Adrenal gland (tissue), 12 donors: ENCODE data around the gene NT5C3A. TPM values are rescaled to one million over a fixed set of nuclear protein-coding genes. Genes with fewer than 3 reads are reported as not detected.
"Not testable (repeated sequence)": the region's sequence is repeated elsewhere in the genome, so short reads cannot be mapped to it uniquely, and the experiment has no call there.

Source experiments
- DNase-seq, 7 donors: peaks; one replicate each; pipeline ENCODE4 v3.0.0-alpha.2; 2019 to 2020
- H3K27ac ChIP-seq, 5 donors: fragments of 200-600 bp; sonication (generic) in 4 of 5; 1 replicate in 3 of 5; 2 replicates in 2 of 5; pipeline versions ENCODE4 v1.5.1 to v1.8.0; 2016 to 2020; ENCODE audit warnings: mild to moderate bottlenecking in 1 of 5
- H3K27me3 ChIP-seq: fragments of 200-600 bp; 2 replicates; pipeline ENCODE4 v1.8.0; 2021
- H3K36me3 ChIP-seq, 2 donors: fragments of 200-600 bp; replicated peaks in 1 of 2; 1 replicate in 1 of 2; 2 replicates in 1 of 2; pipeline versions ENCODE4 v1.5.1 to v1.8.0; 2018 to 2022
- H3K4me1 ChIP-seq, 2 donors: fragments of 200-600 bp; replicated peaks in 1 of 2; 1 replicate in 1 of 2; 2 replicates in 1 of 2; pipeline versions ENCODE4 v1.5.1 to v1.8.0; 2018 to 2021
- H3K4me3 ChIP-seq, 4 donors: fragments of 200-600 bp; sonication (generic) in 3 of 4; one replicate each; pipeline ENCODE4 v1.5.1; 2016 to 2018
- H3K9me3 ChIP-seq, 3 donors: fragments of 200-600 bp; sonication (generic) in 1 of 3; replicated peaks in 1 of 3; 1 replicate in 2 of 3; 2 replicates in 1 of 3; pipeline versions ENCODE4 v1.5.1 to v1.8.0; 2016 to 2021
- CTCF ChIP-seq, 6 experiments: fragments of 450-650 bp in 4 of 6; fragments of 200-600 bp in 2 of 6; sonication (generic) in 1 of 6; IDR thresholded peaks; 1 replicate in 5 of 6; 2 replicates in 1 of 6; pipeline versions ENCODE4 v1.5.1 to v1.8.0; 2016 to 2021; ENCODE audit warnings: antibody characterized with exemption in 6 of 6, mild to moderate bottlenecking in 2 of 6, moderate library complexity in 1 of 6
- WGBS, 4 donors: extraction: QIAGEN DNeasy Blood & Tissue Kit in 2 of 4; methylation state at CpG; one replicate each; pipeline versions ENCODE4 v1.1.5 to v1.1.7; 2013 to 2017; 5-methylcytosine and 5-hydroxymethylcytosine counted together
- intact Hi-C, 2 donors: fragments of 100-400 bp; cut with DNase I; formaldehyde crosslinking; loops; one replicate each; pipeline versions ENCODE4 v1.14.1 to v1.15.0; 2022 to 2023
- polyA plus RNA-seq, 3 donors: library from polyadenylated mRNA; stranded (reverse); fragments of 200-250 nt in 2 of 3; fragments of 350-450 nt in 1 of 3; fragmentation: Illumina TruSeq in 1 of 3; extraction: RNeasy Lipid Tissue Mini Kit (QIAGEN cat#74804) in 1 of 3; gene quantifications; one replicate each; pipeline ENCODE4 v1.2.3, GENCODE V29; 2013 to 2014
- small RNA-seq, 2 donors: library from RNA; depleted of rRNA; stranded (forward); fragments of <200 nt; gene quantifications; one replicate each; pipeline ENCODE3, GENCODE V24; 2016
- total RNA-seq, 9 donors: library from RNA; depleted of rRNA in 4 of 9; stranded (reverse); fragments of >200 nt in 4 of 9; fragments of 120-200 nt in 1 of 9; fragmentation: NEBNext Ultra II Directional in 1 of 9; extraction: Animal tissue kit (Norgen Biotek cat#: 25700) in 1 of 9; gene quantifications; one replicate each; pipeline versions ENCODE4 v1.1.0 to v1.2.4, GENCODE V29; 2013 to 2023
- donor health status: healthy with polysubstance abuse.
- donor health status: Bipolar disorder and iron deficiency.
- donor health status: DM: yes; HTN: yes; CAD: no.
- donor health status: DM: no; HTN: no; CAD: no.
- donor health status: DM: no; HTN: no; CAD: no.
- donor health status: DM: yes; HTN: yes; CAD: no.

The NT5C3A gene
- total and polyA plus RNA-seq, 12 donors: 10.0 to 65.5 (median 22.6) TPM

- Histone ChIP-seq H3K27ac (peak overlapping the region in 1 of 5 donors; percentile 7), H3K4me1 (peaks cover 8 to 12% of the 10 kb centered on the region in 2 donors)
- TF ChIP-seq CTCF (IDR thresholded peaks at IDR 0.05): peak; percentile 14 to 49 (median 38)
- DNase-seq: peak in 1 of 7 donors; percentile 20
- H3K4me3 ChIP-seq, H3K36me3 ChIP-seq, intact Hi-C loops, H3K9me3 ChIP-seq, H3K27me3 ChIP-seq: not testable (repeated sequence)
- WGBS, 4 donors: 15 to 19% (median 17%) methylated on average over 5 to 6 of the region's 8 CpGs
Measured at GRCh38 chr7:32964461-32965159, 98.0 kb downstream of the NT5C3A start.

Small RNA genes within 50 kb of the gene (small RNA-seq; reads per million reads assigned to genes)
- gene RN7SL505P: 0 reads per million in 2 donors
- gene RNU6-388P: 0 reads per million in 2 donors
- 0 reads per million in 2 donors for gene RPS29P14

Other genes with a start within 250 kb of the NT5C3A start
- 10 to 100 TPM; 17.9 to 57.0 (median 25.8) TPM for gene KBTBD2, start 171.0 kb downstream of the NT5C3A start, total RNA-seq
- gene KBTBD2, start 171.0 kb downstream of the NT5C3A start, polyA plus RNA-seq: 10 to 100 TPM; 16.0 to 29.6 (median 20.2) TPM
- 100 to 1,000 TPM in 7 of 9 donors, 10 to 100 TPM in 2; 66.7 to 299 (median 164) TPM for gene FKBP9, start 105.3 kb downstream of the NT5C3A start, total RNA-seq
- 10 to 100 TPM; 26.8 to 41.5 (median 39.8) TPM for gene FKBP9, start 105.3 kb downstream of the NT5C3A start, polyA plus RNA-seq
- 10 to 100 TPM in 6 of 9 donors, 1 to 10 TPM in 3; 4.2 to 23.0 (median 11.8) TPM for gene RP9, start 46.6 kb upstream of the NT5C3A start, total RNA-seq
- gene RP9, start 46.6 kb upstream of the NT5C3A start, polyA plus RNA-seq: 10 to 100 TPM; 18.8 to 22.4 (median 19.9) TPM
- gene BBS9, start 66.8 kb upstream of the NT5C3A start, total RNA-seq: 10 to 100 TPM; 13.5 to 39.4 (median 25.8) TPM
- 1 to 10 TPM; 5.6 to 8.4 (median 7.1) TPM for gene BBS9, start 66.8 kb upstream of the NT5C3A start, polyA plus RNA-seq